Osteoblast (primary cell): Measurements from ENCODE around the gene LCP1. TPM values are rescaled to one million over a fixed set of nuclear protein-coding genes. Genes with fewer than 3 reads are reported as not detected.

Experiments used
- DNase-seq: peaks from one replicate; pipeline ENCODE4 v3.0.0; 2011; ENCODE audit warnings: low spot score, mixed read lengths; ENCODE audit not compliant: insufficient read length; ENCODE audit errors: missing footprints
- H2AFZ ChIP-seq: 2 replicates; pipeline ENCODE4 v1.6.0; 2011; ENCODE audit warnings: mild to moderate bottlenecking, low read length
- H3K27ac ChIP-seq: 2 replicates; pipeline ENCODE4 v1.5.1; 2011; ENCODE audit warnings: mild to moderate bottlenecking, low read depth, low read length, moderate library complexity
- H3K27me3 ChIP-seq: 2 replicates; pipeline ENCODE4 v1.6.0; 2012; ENCODE audit warnings: mild to moderate bottlenecking, control low read depth, inconsistent platforms, low read length, moderate library complexity; ENCODE audit not compliant: insufficient read depth
- H3K36me3 ChIP-seq: 2 replicates; pipeline ENCODE4 v1.5.1; 2011; ENCODE audit warnings: mild to moderate bottlenecking, low read length, control low read depth, moderate library complexity; ENCODE audit not compliant: insufficient read depth
- H3K4me1 ChIP-seq: 2 replicates; pipeline ENCODE4 v1.5.1; 2011; ENCODE audit warnings: mild to moderate bottlenecking, low read length, control low read depth, moderate library complexity; ENCODE audit not compliant: insufficient read depth
- H3K4me2 ChIP-seq: 2 replicates; pipeline ENCODE4 v1.6.0; 2011; ENCODE audit warnings: mild to moderate bottlenecking, low read length; ENCODE audit not compliant: insufficient read depth
- H3K4me3 ChIP-seq: fragments of 200-600 bp; sonication (generic); 3 replicates; pipeline ENCODE4 v1.5.1; 2012; ENCODE audit warnings: mild to moderate bottlenecking, low read length, inconsistent platforms; ENCODE audit not compliant: insufficient read depth
- H3K79me2 ChIP-seq: 2 replicates; pipeline ENCODE4 v1.6.0; 2012; ENCODE audit warnings: mild to moderate bottlenecking, low read length, control low read depth, inconsistent platforms; ENCODE audit not compliant: insufficient read depth
- H3K9me3 ChIP-seq: 2 replicates; pipeline ENCODE4 v1.5.1; 2011; ENCODE audit warnings: low read depth, low read length, control low read depth
- H4K20me1 ChIP-seq: 2 replicates; pipeline ENCODE4 v1.6.0; 2012; ENCODE audit warnings: mild to moderate bottlenecking, low read length, control low read depth; ENCODE audit not compliant: insufficient read depth
- total RNA-seq: library from RNA; depleted of rRNA; stranded (reverse); fragments of >200 nt; gene quantifications from 2 replicates; pipeline ENCODE4 v1.2.3, GENCODE V29; 2012
- TF ChIP-seq, protein P1 (sequence below): IDR thresholded peaks from 2 replicates; pipeline ENCODE4 v1.5.1; 2011; ENCODE audit warnings: mild to moderate bottlenecking, low read depth, low read length, moderate library complexity; ENCODE audit errors: extremely low read depth

LCP1 gene
- total RNA-seq, 1 donor = 1.4 TPM

GRCh38 chr13:46113596-46113995 lies 68.4 kb downstream of the LCP1 start:
- TF ChIP-seq, protein P1, sequence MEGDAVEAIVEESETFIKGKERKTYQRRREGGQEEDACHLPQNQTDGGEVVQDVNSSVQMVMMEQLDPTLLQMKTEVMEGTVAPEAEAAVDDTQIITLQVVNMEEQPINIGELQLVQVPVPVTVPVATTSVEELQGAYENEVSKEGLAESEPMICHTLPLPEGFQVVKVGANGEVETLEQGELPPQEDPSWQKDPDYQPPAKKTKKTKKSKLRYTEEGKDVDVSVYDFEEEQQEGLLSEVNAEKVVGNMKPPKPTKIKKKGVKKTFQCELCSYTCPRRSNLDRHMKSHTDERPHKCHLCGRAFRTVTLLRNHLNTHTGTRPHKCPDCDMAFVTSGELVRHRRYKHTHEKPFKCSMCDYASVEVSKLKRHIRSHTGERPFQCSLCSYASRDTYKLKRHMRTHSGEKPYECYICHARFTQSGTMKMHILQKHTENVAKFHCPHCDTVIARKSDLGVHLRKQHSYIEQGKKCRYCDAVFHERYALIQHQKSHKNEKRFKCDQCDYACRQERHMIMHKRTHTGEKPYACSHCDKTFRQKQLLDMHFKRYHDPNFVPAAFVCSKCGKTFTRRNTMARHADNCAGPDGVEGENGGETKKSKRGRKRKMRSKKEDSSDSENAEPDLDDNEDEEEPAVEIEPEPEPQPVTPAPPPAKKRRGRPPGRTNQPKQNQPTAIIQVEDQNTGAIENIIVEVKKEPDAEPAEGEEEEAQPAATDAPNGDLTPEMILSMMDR = no peak
- Histone ChIP-seq H4K20me1 (no peaks in the 10 kb centered on the region), H3K36me3 (no peaks in the 10 kb centered on the region), H2AFZ (no peak overlapping the region), H3K27me3 (peaks cover 9% of the 10 kb centered on the region), H3K27ac (no peak overlapping the region), H3K4me1 (no peaks in the 10 kb centered on the region), H3K4me3 (no peak overlapping the region), H3K9me3 (no peaks in the 10 kb centered on the region), H3K79me2 (no peaks in the 10 kb centered on the region), H3K4me2 (no peak overlapping the region)
- DNase-seq = no peak

GRCh38 chr13:46111151-46111550 lies 70.8 kb downstream of the LCP1 start:
- no peak overlapping the region for H3K4me2 ChIP-seq
- H3K27me3 ChIP-seq = peaks cover 2% of the 10 kb centered on the region
- no peak for DNase-seq
- H3K4me3 ChIP-seq = no peak overlapping the region
- no peaks in the 10 kb centered on the region for H3K4me1 ChIP-seq
- H3K27ac ChIP-seq = no peak overlapping the region
- no peaks in the 10 kb centered on the region for H3K9me3 ChIP-seq
- H4K20me1 ChIP-seq = no peaks in the 10 kb centered on the region
- TF ChIP-seq, protein P1 = no peak
- H3K79me2 ChIP-seq = no peaks in the 10 kb centered on the region
- no peaks in the 10 kb centered on the region for H3K36me3 ChIP-seq
- no peak overlapping the region for H2AFZ ChIP-seq

DNA sequence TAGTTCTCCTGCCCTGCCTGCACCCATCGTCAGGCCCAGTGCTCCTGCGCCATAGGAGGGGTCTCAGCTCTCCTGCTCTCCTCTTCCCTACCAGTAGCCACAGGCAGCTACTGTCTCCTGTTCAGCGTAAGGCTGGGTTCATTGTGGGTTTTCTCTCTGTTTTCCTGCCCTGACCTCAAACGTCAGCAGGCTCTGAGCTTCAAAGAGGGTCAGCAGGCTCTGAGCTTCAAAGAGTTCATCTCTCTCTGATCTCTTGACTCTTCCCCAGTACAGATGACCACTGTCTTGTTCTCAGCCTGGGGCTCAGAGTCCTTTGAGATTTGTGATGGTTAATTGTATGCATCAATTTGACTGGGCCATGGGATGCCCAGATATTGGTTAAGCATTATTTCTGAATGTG lies 72.5 kb downstream of the LCP1 start:
- peaks cover 2% of the 10 kb centered on the region for H3K27me3 ChIP-seq
- no peak overlapping the region for H2AFZ ChIP-seq
- no peaks in the 10 kb centered on the region for H4K20me1 ChIP-seq
- H3K4me1 ChIP-seq = no peaks in the 10 kb centered on the region
- no peak overlapping the region for H3K27ac ChIP-seq
- no peaks in the 10 kb centered on the region for H3K36me3 ChIP-seq
- TF ChIP-seq, protein P1 = no peak
- H3K79me2 ChIP-seq = no peaks in the 10 kb centered on the region
- DNase-seq = no peak
- no peak overlapping the region for H3K4me3 ChIP-seq
- no peaks in the 10 kb centered on the region for H3K9me3 ChIP-seq
- H3K4me2 ChIP-seq = no peak overlapping the region

- TF ChIP-seq, protein P1 = no peak
- Histone ChIP-seq H3K4me1 (no peaks in the 10 kb centered on the region), H3K4me3 (no peak overlapping the region), H3K79me2 (no peaks in the 10 kb centered on the region), H3K4me2 (no peak overlapping the region), H3K27me3 (peaks cover 2% of the 10 kb centered on the region), H3K9me3 (no peaks in the 10 kb centered on the region), H2AFZ (no peak overlapping the region), H3K27ac (no peak overlapping the region), H4K20me1 (no peaks in the 10 kb centered on the region), H3K36me3 (no peaks in the 10 kb centered on the region)
- DNase-seq = no peak
Observed at GRCh38 chr13:46106839-46107371, 75.1 kb downstream of the LCP1 start.
